GM19372 (cell line): ENCODE results near the gene TSPAN4.

ENCODE experiments used
- ATAC-seq: cut with Tn5 transposase; IDR thresholded peaks from one replicate; pipeline ENCODE4 v1.9.1; 2021; ENCODE audit warnings: mild to moderate bottlenecking, low read depth, moderate library complexity; ENCODE audit not compliant: unreplicated experiment

The TSPAN4 gene

GRCh38 chr11:847876-848275, 5.2 kb downstream of the TSPAN4 start:
- ATAC-seq: no peak

GRCh38 chr11:848380-848931, 5.8 kb downstream of the TSPAN4 start:
- no peak for ATAC-seq

DNA sequence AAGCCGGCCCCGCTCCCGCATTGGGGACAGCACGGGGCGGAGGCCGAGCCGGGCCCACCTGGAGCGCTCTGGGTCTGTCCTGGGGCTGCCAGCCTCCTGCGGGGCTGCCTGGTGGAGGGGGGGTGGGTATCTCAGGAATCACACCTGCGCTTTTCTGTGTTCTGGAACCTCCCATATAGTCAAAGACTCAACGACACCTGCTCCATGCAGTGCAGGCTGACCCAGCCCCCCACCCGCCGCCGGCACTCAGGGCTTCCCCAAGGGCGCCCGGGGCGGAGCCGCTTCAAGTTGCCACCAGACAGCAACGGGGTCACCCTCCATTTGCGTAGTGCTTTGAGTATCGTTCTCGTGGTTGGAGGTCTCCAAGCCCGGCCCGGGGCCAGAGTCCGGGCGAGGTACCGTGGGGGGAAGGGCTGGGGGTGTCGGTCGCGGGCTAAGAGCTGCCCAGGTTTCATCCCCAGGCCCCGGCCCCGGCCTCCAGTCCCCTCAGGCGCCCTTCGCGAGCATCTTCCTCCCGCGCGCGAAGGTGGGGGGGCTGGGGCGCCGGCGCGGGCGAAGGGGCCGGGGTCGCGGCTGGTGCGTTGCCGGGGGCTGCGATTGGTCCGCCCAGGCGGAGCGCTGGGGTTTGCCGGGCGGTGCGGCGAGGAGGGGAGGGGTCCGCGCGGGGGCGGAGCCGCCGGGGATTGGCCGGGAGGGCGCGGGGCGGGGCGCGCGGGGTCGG, 6.6 kb downstream of the TSPAN4 start:
- ATAC-seq: no peak

DNA sequence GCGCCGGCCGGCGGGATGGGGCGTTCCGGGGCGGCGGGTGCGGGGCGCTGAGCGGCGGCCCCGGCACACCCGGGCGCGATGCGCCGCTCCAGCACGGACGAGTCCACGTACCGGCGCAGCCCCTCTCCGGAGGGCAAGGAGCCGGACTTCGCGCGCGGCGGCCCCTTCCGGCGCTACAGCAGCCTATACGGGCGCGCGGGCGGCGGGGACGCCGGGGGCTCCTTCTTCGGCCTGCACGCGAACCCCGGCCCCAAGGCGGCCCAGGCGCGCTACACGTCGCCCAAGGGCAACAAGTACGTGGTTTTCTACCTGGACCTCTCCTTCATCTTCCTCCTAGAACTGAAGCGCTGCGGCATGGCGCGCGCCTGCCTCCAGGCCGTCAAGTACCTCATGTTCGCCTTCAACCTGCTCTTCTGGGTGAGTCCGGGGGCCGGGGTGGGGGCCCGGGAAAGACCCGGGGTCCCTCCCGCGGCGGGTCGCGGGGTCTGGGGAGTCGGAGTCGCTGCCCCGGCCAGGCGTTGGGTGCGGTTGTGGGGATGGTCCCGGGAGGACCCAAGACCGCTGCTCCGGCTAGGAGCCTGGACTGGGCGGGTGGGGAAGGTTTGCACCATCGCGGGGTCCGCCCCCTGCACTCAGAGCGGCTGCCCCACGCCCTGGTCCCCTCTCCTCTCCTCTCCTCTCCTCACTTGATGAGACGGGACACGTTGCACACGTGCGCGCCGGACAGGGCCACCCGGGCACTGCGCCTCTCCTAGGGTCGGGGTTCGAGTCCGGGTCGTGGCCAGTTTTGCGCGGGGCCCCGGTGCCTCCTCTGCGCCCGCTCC, 7.5 kb downstream of the TSPAN4 start:
- ATAC-seq: no peak

DNA sequence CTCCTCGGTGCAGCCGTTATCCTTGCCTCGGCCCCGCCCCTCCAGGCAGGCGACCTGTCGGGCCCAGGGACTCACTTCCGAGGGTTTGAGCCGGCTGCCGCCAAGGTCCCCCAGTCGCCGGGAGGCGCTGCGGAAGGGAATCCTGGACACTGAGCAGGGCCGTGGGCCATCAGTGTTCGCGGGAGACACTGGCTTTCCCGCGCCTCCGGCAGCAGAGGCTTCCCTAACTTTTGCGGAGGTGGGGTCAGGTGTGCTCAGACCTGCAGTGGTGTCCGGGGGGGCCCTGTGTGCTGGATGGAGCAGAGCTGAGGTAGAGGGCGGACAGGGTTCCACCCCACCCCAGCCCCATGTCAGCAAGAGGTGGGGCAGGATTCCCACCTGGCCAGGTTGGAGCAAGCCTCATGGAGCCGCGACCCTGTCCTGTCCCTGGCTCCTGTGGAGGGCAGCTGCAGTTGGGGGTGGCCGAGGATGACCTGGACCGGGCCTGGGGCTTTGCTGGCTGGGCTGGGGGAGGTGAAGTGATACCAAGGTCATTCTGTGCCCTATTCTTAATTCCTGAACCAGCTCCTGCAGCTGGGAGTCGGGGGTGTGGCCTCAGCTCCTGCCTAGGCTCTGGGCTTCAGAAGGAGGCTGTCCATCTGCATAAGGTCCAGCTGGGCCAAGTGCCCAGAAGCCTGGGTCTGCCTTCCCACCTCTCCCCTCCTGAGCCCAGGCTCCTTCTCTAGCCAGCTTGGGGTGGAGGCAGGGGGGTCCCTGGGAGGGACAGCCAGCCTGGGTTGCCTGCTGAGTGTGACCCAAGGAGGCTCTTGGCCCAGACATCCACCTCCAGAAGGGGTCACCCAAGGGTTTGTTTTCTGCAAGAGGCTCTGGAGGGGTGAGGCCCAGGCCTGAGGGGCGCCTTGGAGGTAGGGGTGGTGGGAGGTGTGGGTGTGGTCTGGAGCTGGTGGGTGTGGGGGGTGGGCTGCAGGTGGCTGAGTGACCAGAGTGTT, 8.4 kb downstream of the TSPAN4 start:
- ATAC-seq: no peak

GRCh38 chr11:852762-853161, 10.1 kb downstream of the TSPAN4 start:
- no peak for ATAC-seq

- no peak for ATAC-seq
These were observed 11.2 kb downstream of the TSPAN4 start for GRCh38 chr11:853682-854448.

GRCh38 chr11:854601-855329, 12.1 kb downstream of the TSPAN4 start:
- ATAC-seq: no peak

- no peak for ATAC-seq
These were observed 12.7 kb downstream of the TSPAN4 start for GRCh38 chr11:855330-855674.

DNA sequence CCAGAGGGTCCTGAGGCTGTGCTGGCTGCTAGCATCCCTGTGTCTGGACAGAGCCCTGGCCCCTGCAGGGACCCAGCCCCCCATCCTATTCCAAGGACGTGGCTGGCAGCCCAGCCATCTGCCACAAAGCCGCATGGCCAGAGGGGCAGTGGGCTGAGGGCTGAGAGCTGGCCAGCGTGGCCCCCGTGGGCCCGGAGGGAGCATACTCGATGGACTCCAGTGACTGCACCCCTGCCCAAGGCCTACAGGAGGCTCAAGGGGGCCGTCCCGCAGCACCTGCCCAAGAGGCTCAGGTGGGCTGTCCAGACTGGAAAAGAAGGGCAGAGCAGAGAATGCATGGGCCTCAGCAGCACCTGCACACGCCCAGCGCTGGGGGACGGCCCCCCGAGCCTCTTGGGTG, 13.1 kb downstream of the TSPAN4 start:
- no peak for ATAC-seq

GRCh38 chr11:856397-856796, 13.7 kb downstream of the TSPAN4 start:
- no peak for ATAC-seq

DNA sequence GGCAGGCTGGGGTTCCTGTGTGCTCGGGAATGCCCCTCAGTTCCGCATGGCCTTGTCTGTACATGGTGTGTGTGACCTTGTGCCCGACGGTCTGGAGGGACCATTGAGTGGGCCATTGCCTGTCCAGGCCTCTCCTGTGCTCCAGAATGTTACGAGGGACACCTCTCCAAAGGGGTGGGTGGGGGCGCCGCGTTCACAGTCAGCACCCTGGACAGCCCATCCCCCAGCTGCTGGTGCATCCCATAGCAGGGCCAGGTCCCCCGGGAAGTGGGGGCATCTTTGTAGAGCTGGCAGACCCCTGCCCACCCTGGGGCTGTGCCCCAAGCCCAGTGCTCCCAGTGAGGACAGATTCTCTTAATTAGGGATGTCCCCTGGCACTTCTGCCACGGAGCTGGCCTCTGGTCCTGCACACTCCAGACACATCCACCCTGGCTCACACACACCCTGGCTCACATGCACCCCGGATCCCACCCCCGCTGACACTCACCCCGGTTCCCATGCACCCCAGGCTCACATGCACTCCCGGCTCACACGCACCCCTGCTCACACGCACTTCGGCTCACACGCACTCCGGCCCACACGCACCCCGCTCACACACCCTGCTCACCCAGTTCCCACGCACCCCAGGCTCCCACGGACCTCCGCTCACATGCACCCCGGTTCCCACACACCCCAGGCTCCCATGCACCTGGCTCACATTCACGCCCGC, 15.6 kb downstream of the TSPAN4 start:
- no peak for ATAC-seq

- ATAC-seq: no peak
These were observed 16.2 kb downstream of the TSPAN4 start for GRCh38 chr11:858762-859339.

- no peak for ATAC-seq
These were observed 16.9 kb downstream of the TSPAN4 start for GRCh38 chr11:859394-860131.

DNA sequence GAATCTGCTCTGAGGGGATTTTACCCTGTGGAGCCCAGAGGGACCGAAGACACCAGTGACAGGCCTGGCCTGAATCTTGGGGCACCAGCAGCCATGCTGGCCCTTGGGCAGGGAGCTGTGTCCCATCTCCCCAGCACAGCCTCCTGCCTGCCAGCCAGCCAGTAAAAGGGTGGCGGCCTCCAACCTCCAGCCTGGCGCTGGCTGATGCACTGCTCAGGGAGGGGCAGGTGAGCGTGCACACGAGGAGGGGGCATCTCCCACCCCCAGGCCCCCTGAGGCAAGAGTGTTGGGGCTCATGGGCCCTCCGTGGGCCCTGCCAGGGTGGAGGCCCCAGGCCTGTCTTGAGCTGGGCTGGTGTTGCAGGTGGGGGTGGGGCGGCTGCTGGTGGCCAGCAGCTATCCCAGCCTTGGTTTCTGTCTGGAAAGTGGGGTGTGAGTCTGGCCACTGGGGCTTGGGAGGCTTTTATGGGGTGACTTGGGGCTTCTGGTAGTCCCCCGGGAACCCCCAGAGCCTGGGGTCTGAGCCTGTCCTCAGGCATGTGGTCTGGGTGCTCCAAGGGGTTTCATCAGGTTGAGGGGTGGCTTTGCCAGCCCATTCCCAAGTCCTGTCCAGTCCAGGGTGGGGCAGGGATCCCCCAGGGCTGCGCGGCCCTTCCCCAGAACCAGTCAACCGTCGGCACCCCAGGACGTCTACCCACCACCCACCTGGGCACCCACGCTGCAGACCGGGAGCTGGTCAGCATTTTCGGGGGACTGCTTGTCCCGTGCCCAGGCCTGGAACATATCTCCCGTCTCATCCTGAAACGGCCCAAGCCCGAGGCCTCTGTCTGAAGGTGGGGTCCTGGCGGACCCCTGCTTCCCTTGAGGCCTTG, 17.8 kb downstream of the TSPAN4 start:
- ATAC-seq: no peak

GRCh38 chr11:861105-861479, 18.4 kb downstream of the TSPAN4 start:
- ATAC-seq: no peak
